GM21737 (cell line): ENCODE results near the gene JAGN1.
"Not testable (repeated sequence)": the region's sequence is repeated elsewhere in the genome, so short reads cannot be mapped to it uniquely, and the experiment has no call there.

Experiments used
- ATAC-seq: cut with Tn5 transposase; IDR thresholded peaks from one replicate; pipeline ENCODE4 v1.9.1; 2021; ENCODE audit warnings: mild to moderate bottlenecking, moderate library complexity; ENCODE audit not compliant: unreplicated experiment

JAGN1 gene

GRCh38 chr3:9897408-9898372, 7.3 kb downstream of the JAGN1 start:
- ATAC-seq, result no peak

- no peak for ATAC-seq
Measured at GRCh38 chr3:9898467-9899241, 8.2 kb downstream of the JAGN1 start.

- ATAC-seq, result no peak
Measured at GRCh38 chr3:9899289-9899791, 8.9 kb downstream of the JAGN1 start.

- ATAC-seq, result not testable (repeated sequence)
Measured at GRCh38 chr3:9900965-9901415, 10.6 kb downstream of the JAGN1 start.

GRCh38 chr3:9901967-9902366, 11.6 kb downstream of the JAGN1 start:
- ATAC-seq, result no peak

- no peak for ATAC-seq
Measured at GRCh38 chr3:9902372-9903237, 12.2 kb downstream of the JAGN1 start, which contains the start of gene IL17RE. TSS of gene IL17RE (plus strand) at chr3:9902848. CDS start at chr3:9902933, 85 bp downstream.

GRCh38 chr3:9903238-9903624, 12.8 kb downstream of the JAGN1 start:
- no peak for ATAC-seq

- no peak for ATAC-seq
Measured at GRCh38 chr3:9903904-9904303, 13.5 kb downstream of the JAGN1 start.

- no peak for ATAC-seq
Measured at GRCh38 chr3:9906480-9906879, 16.1 kb downstream of the JAGN1 start.

- ATAC-seq, result no peak
Measured at GRCh38 chr3:9908286-9908685, 17.9 kb downstream of the JAGN1 start.

- no peak for ATAC-seq
Measured at GRCh38 chr3:9909221-9910013, 19.0 kb downstream of the JAGN1 start.

GRCh38 chr3:9911863-9912262, 21.5 kb downstream of the JAGN1 start:
- no peak for ATAC-seq

- no peak for ATAC-seq
Measured at GRCh38 chr3:9912294-9912935, 22.0 kb downstream of the JAGN1 start.

GRCh38 chr3:9913601-9914000, 23.2 kb downstream of the JAGN1 start:
- ATAC-seq, result no peak

- no peak for ATAC-seq
Measured at GRCh38 chr3:9914011-9914410, 23.6 kb downstream of the JAGN1 start.

- ATAC-seq, result no peak
Measured at GRCh38 chr3:9914559-9915253, 24.3 kb downstream of the JAGN1 start.

- ATAC-seq, result no peak
Measured at GRCh38 chr3:9915254-9916141, 25.1 kb downstream of the JAGN1 start.

- no peak for ATAC-seq
Measured at GRCh38 chr3:9916346-9916733, 25.9 kb downstream of the JAGN1 start.
